GM19397 (cell line): Measurements from ENCODE around the gene MAP7D1.

Experiments used
- ATAC-seq: cut with Tn5 transposase; IDR thresholded peaks from one replicate; pipeline ENCODE4 v1.9.1; 2021; ENCODE audit warnings: mild to moderate bottlenecking, moderate library complexity; ENCODE audit not compliant: unreplicated experiment

The MAP7D1 gene

DNA sequence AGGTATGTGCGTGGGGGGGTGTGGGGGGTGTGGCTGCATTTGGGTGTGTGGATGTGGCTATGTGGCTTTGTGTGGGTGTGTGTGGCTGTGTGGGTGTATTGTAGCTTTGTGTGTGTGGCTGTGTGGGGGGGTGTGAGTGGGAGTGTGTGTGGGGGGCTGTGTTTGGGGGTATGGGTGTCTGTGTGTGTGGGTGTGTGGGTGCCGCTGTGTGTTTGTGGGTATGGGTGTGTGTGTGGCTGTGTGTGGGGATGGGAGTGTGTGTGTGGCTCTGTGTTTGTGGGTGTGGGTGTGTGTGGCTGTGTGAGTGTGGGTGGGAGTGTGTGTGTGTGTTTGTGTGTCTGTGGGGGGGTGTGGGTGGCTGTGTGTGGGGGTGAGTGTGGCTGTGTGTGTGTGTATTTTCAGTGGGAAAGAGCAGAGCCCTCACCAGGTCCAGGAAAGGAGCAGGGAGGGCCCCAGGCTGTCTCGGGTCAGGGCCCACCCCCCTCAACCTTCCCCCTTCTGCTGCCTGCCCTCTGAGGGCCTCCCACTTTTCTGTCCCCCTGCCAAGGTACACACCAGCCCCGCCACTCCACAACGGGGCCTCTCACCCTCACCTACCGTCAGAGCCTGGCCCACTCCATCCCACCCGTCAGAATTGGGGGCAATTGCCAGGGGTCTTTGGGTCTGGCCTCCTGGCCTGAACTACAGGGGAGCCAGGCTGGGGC lies 29.0 kb upstream of the MAP7D1 start:
- no peak for ATAC-seq

GRCh38 chr1:36128126-36128904 lies 27.6 kb upstream of the MAP7D1 start:
- ATAC-seq = no peak

DNA sequence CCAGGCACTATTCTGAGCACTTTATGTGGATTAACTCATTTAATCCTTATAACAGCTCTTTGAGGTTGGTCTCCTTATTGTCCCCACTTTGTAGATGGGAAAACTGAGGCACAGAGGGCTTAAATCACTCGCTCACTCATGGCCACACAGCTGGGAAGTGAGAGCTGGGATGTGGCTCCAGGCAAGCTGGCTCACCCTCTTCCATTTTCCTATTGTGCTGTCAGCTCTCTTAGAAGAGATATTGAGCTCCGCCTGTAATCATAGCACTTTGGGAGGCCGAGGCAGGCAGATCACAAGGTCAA lies 27.1 kb upstream of the MAP7D1 start:
- no peak for ATAC-seq

DNA sequence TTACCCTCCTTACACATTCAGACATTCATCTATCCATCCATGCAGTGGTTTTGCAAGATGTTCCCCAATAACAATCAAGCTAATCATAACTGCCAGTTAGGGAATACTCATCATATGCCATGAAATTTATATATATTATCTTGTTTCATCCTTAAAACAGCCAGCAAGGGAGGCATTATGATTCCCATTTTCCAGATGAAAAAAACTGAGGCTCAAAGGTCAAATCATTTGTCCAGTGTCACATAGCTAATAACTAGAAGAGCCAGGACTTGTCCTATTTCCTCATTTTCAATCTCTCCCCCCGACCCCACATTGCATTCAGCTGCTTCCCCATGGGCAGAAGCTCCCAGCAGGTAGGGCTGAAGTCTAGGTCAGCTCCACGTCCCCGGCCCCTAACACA lies 23.9 kb upstream of the MAP7D1 start:
- ATAC-seq = no peak

GRCh38 chr1:36133484-36133883 lies 22.5 kb upstream of the MAP7D1 start:
- no peak for ATAC-seq

DNA sequence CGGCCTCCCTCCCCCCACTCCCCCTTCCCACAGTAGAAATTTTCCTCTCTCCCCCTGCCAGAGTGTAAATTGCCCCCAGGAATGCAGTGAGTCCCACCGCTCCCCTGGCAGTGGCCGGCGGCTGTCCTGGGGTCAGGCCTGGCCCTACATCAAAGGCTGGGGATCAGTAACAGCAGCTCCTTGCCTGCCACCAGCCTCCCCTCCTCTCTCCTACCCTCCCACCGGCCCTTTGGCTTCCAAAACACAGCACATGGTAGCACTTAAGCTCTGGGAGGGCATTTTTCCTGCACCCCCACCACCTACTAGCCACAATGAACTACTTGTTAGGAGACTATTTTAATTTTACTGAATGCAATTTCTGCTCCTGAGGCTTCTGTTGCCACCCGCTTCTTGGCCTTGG lies 21.9 kb upstream of the MAP7D1 start:
- ATAC-seq = no peak

DNA sequence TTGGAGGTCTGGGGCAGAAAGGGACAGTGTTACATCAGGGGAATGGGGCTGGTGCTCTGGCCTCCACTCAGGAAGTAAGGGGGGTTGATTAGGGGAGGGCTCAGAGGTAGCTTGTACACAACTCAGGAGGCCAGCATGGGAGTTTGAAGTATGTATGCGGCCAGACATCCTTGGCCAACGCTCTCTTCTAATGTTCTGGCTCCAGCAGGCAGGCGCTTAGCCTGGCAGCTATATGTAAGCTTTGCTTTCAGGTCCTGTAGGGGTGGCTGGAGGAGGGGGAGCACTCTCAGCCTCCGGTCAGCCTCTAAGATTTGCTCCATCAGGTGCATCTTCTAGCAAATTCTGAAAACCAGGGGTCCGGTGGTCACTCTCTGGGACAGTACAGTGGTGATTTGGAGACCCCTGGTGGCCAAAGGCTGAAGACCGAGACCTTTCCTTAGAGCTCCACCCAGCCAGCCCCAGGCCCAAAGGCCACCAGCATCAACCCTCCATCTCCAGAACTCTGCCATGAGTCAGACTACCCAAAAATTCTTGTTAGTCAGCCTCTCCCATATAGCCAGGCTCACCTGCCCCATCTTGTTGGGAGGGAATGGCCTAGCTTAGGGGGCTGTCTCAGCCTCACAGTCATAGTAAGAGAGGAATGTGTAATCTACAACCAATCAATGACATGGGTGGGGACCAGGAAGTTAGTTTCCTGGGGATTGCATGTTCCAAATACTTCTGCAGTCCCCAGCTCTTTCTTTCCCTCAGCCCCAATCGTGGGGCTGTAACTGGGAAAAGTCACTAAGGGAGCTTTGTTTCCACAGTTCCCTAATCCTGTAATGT lies 21.2 kb upstream of the MAP7D1 start:
- no peak for ATAC-seq

DNA sequence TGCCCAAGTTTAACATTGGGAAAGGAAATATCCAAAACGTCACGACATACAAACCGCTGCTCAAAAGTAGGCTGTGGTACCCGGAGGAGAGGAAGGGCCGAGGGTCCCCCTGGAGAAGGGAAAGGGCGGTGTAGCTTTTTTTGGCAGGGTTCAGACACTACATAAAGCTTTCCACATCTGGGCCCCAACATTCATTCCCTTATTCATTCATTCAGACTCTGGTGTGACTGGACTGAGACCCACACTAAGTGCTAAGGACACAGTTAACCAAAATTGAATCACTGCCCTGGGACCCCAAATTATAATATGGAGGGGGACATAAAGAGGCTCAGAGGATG lies 20.7 kb upstream of the MAP7D1 start:
- no peak for ATAC-seq

- no peak for ATAC-seq
Observed at GRCh38 chr1:36135796-36136195, 20.2 kb upstream of the MAP7D1 start.

DNA sequence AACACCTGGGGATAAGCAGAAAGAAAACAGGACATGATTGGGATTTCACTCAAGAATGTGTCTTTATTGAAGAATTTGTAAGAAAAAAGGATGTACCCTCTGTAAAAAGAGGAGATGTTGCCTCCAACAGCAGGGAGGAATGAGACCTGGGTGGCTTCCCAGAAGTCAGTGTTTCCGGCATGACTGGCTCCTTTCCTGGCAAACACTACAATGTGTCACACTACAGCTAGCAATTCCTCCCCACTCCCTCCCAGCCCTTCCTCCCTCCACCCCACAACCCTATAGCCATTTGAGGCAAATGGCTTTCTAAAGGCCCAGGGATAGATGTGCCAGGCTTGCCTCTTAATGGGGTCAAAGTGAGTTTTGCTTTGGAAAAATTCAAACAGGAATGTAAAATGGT lies 19.4 kb upstream of the MAP7D1 start:
- ATAC-seq = no peak

DNA sequence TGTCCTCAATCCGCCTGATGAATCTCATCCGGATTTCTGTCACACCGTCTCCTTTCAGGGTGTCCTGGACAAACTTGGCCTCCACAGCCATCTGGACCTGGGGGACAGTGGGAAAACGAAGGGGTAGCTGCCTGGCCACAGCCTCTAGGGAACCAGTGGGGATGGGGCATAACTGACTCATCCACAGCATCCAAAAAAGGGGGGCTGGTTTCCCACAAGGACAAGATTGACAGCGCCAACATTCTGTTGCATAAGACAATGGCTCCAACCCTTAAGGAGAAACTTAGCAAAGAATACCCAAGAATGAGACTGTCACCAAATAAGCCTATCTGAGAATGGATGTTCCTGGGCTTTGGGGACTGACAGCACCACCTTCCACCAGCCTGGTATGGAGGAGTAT lies 18.7 kb upstream of the MAP7D1 start:
- no peak for ATAC-seq

- no peak for ATAC-seq
Observed at GRCh38 chr1:36137776-36138175, 18.2 kb upstream of the MAP7D1 start.

GRCh38 chr1:36139521-36139920 lies 16.4 kb upstream of the MAP7D1 start:
- ATAC-seq = no peak

DNA sequence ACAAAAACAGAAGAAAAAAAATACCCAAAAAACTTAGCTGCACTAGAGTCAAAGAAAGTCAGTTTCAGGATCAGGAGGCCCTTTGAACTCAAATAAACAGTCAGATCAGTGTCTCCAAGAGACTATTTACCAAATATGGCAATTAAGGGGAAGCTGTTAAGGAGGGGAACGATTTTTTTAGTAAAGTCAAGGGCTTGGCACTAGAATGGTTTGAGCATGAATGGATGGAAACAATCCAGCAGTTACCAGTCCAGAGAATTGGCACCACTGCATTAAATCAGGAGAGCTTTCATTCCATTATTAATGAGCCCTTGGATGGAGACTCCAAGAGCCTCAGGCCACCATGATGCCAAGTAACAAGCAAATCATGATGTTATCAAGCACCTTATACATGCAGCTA lies 13.8 kb upstream of the MAP7D1 start:
- ATAC-seq = no peak

DNA sequence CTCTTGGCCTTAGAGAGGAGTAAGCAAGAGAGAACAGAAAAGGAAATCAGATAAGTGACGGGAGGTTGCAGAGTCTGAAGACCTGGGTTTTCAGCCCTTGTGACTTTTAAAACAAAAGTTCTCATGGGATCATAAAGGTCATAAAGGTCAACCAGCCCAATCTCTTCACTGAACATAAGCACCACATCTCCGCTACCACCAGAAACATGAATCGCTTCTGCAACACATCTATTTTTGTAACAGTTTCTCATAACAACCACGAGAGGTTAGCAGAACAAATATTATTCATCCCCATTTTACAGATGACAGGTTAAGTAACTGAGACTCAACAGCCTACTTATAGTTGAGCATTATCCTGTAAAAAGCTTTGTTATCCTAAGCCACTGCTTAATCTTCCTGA lies 12.5 kb upstream of the MAP7D1 start:
- ATAC-seq = no peak

GRCh38 chr1:36144413-36144812 lies 11.5 kb upstream of the MAP7D1 start:
- ATAC-seq = no peak

DNA sequence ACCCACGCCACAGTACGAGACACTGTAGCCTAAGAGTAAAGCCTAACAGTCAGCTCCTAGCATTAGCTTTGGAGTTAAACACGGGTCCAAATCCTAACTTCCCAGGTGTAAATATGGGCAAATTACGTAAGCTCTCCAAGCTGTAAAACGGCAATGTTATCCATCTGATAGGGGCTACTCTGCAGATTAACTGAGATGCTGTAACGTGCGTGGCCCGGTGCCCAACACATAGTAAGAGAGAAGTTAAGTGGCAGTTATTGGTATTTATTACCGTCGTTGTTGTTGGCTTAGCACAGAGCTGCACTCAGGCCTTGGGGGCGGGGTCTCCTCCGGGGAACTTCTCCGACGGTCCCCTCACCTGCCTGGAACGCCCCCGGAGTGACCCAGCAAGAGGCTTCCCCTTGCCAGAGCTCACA lies 7.1 kb upstream of the MAP7D1 start:
- ATAC-seq = no peak

GRCh38 chr1:36149237-36149972 lies 6.6 kb upstream of the MAP7D1 start, which contains the start of gene TRAPPC3:
TRAPPC3 (minus strand) TSS chr1:36149486; CDS start chr1:36149378, 108 bp downstream.
- ATAC-seq = peak; percentile 88

DNA sequence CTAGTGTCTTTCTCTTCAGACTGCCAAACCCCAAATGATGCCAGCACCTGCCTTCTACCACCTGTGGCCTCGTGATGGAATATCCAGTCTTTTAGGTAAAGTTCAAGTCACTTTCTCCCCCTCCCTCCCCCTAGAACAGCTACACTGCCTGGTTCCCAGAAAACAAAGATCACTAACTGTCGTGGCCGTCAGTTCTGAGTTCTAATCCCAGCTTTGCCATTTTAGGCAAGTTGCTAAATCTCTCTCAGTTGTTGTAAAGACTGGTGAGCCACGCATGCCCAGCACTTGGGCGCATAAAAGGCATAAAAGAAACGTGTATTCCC lies 6.0 kb upstream of the MAP7D1 start:
- ATAC-seq = no peak

GRCh38 chr1:36150296-36151133 lies 5.4 kb upstream of the MAP7D1 start:
- peak; percentile 38 for ATAC-seq
